K562 (cell line): ENCODE data around the gene TMEM63A. TPM values are rescaled to one million over a fixed set of nuclear protein-coding genes. Genes with fewer than 3 reads are reported as not detected.

ENCODE experiments used
- CBFA2T2 ChIP-seq: fragments of 450-650 bp; conservative IDR thresholded peaks from 2 replicates; pipeline ENCODE4 v1.6.1; 2017; ENCODE audit warnings: mild to moderate bottlenecking
- CHD4 ChIP-seq: fragments of 200-600 bp; sonication (generic); IDR thresholded peaks from 3 replicates; pipeline ENCODE4 v1.6.1; 2012; ENCODE audit warnings: low read depth, mild to moderate bottlenecking, mixed read lengths, low read length, inconsistent platforms; ENCODE audit not compliant: insufficient read depth, insufficient replicate concordance, poor library complexity, severe bottlenecking
- DDX20 ChIP-seq: fragments of 450-650 bp; IDR thresholded peaks from 2 replicates; pipeline ENCODE4 v1.6.1; 2016; ENCODE audit warnings: missing genetic modification characterization, low read depth, mild to moderate bottlenecking, missing compliant biosample characterization, moderate library complexity
- ELF1 ChIP-seq: fragments of 200-800 bp; sonication (Bioruptor generic); IDR thresholded peaks from 2 replicates; pipeline ENCODE4 v1.6.1; 2016; ENCODE audit warnings: missing genetic modification characterization, missing compliant biosample characterization
- KAT2B ChIP-seq: IDR thresholded peaks from one replicate; pipeline ENCODE4 v1.6.1; 2012; ENCODE audit warnings: low read depth, mild to moderate bottlenecking, control low read depth, inconsistent platforms, low read length, moderate library complexity
- KLF1 ChIP-seq: fragments of 450-650 bp; IDR thresholded peaks from 2 replicates; pipeline ENCODE4 v1.6.1; 2016; ENCODE audit warnings: missing genetic modification characterization, missing compliant biosample characterization
- NRF1 ChIP-seq, 2 experiments: fragments of 450-650 bp; IDR thresholded peaks in 1 of 2; conservative IDR thresholded peaks in 1 of 2; 2 replicates each; pipeline ENCODE4 v1.6.1; 2014; ENCODE audit warnings: mild to moderate bottlenecking in 2 of 2
- POLR2H ChIP-seq: IDR thresholded peaks from 2 replicates; pipeline ENCODE4 v1.6.1; 2016; ENCODE audit warnings: missing genetic modification characterization, low read depth, mild to moderate bottlenecking, control low read depth, missing compliant biosample characterization, moderate library complexity
- POLR3A ChIP-seq: IDR thresholded peaks from 2 replicates; pipeline ENCODE4 v1.6.1; 2011; ENCODE audit warnings: borderline replicate concordance, mild to moderate bottlenecking, moderate library complexity; ENCODE audit not compliant: insufficient read length, insufficient read depth; ENCODE audit errors: extremely low read depth
- PYGO2 ChIP-seq: fragments of 450-650 bp; IDR thresholded peaks from 2 replicates; pipeline ENCODE4 v1.6.1; 2016; ENCODE audit warnings: mild to moderate bottlenecking, missing genetic modification characterization, moderate library complexity, missing compliant biosample characterization
- SIRT6 ChIP-seq: IDR thresholded peaks from one replicate; pipeline ENCODE4 v1.6.1; 2012; ENCODE audit warnings: low read depth, mild to moderate bottlenecking, control low read depth, inconsistent platforms, low read length, moderate library complexity
- USF2 ChIP-seq: sonication (generic); formaldehyde crosslinking; IDR thresholded peaks from 2 replicates; pipeline ENCODE4 v1.5.0; 2020; ENCODE audit warnings: missing genetic modification reagents
- YBX1 ChIP-seq: fragments of 450-650 bp; IDR thresholded peaks from 2 replicates; pipeline ENCODE4 v1.7.1; 2016; ENCODE audit warnings: mild to moderate bottlenecking
- ZBTB17 ChIP-seq: fragments of 450-650 bp; formaldehyde crosslinking; IDR thresholded peaks from 2 replicates; pipeline ENCODE4 v1.4.0; 2020; ENCODE audit warnings: mild to moderate bottlenecking
- ZNF668 ChIP-seq: fragments of 250-450 bp; sonication (Bioruptor Pico); IDR thresholded peaks from 2 replicates; pipeline ENCODE4 v1.8.0; 2022; ENCODE audit warnings: mild to moderate bottlenecking, inconsistent platforms
- ZNF778 ChIP-seq: fragments of 450-650 bp; formaldehyde crosslinking; IDR thresholded peaks from 2 replicates; pipeline ENCODE4 v1.4.0; 2020; ENCODE audit warnings: mild to moderate bottlenecking, moderate library complexity
- ZZZ3 ChIP-seq: fragments of 450-650 bp; IDR thresholded peaks from 2 replicates; pipeline ENCODE4 v1.6.1; 2016; ENCODE audit warnings: antibody characterized with exemption, mild to moderate bottlenecking, moderate library complexity
- polyA plus RNA-seq, 8 experiments: library from polyadenylated mRNA; depleted of rRNA in 4 of 8; stranded (reverse) in 5 of 8; unstranded in 3 of 8; fragments of >200 nt; fragmentation: Nextera tagmentation in 2 of 8; fragmentation: Illumina TruSeq in 1 of 8; extraction: Ambion mirVana in 2 of 8; extraction: Trizol in 1 of 8; gene quantifications; 2 replicates each; pipeline versions ENCODE4 v1.2.1 to v1.2.3, GENCODE V29; 2011 to 2014; ENCODE audit warnings: inconsistent platforms in 1 of 8, missing spikeins in 1 of 8
- total RNA-seq, 7 experiments: library from RNA; depleted of rRNA in 6 of 7; stranded (reverse); fragments of >200 nt in 6 of 7; fragmentation: Illumina TruSeq in 2 of 7; extraction: Trizol in 2 of 7; gene quantifications; 2 replicates each; pipeline versions ENCODE4 v1.2.1 to v1.2.3, GENCODE V29; 2011 to 2021; ENCODE audit warnings: low replicate concordance in 1 of 7
- TF ChIP-seq, protein P1 (sequence below): sonication (generic); formaldehyde crosslinking; IDR thresholded peaks from 2 replicates; pipeline ENCODE4 v1.8.1; 2023; ENCODE audit warnings: mild to moderate bottlenecking, missing genetic modification reagents
- TF ChIP-seq, protein P2 (sequence below): IDR thresholded peaks from 2 replicates; pipeline ENCODE4 v1.6.1; 2012; ENCODE audit warnings: low read depth, low read length, improper control_type of control experiment, borderline replicate concordance

The TMEM63A gene
- total and polyA plus RNA-seq, 9 of the 15 experiments (the other 6 are each of a cell fraction or from before 2014, with no cell fraction given), result 2.0 to 54.6 (median 17.5) TPM

DNA sequence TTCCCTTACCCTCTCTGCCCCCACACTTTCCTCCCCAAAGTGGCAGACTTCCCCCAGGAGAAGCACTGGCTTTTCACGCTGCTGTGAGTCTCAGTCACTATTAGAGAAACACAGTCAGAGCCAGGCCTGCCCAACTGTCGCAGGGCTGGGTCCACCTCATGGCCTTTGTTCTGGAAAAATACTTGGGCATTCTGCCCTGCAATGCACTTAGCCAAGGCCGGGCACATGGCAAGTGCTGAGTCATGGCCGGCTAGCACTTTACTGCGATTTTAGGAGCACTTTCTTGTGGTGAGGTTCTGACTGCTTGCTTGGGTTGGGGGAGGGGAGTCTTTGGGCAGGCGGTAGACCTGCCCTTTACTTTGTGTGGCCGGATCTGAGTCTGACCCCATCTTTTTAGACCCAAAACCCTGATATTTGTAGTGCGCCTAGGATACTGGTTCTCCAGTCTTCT, 64.5 kb downstream of the TMEM63A start (continued):
- TF ChIP-seq, protein P1, sequence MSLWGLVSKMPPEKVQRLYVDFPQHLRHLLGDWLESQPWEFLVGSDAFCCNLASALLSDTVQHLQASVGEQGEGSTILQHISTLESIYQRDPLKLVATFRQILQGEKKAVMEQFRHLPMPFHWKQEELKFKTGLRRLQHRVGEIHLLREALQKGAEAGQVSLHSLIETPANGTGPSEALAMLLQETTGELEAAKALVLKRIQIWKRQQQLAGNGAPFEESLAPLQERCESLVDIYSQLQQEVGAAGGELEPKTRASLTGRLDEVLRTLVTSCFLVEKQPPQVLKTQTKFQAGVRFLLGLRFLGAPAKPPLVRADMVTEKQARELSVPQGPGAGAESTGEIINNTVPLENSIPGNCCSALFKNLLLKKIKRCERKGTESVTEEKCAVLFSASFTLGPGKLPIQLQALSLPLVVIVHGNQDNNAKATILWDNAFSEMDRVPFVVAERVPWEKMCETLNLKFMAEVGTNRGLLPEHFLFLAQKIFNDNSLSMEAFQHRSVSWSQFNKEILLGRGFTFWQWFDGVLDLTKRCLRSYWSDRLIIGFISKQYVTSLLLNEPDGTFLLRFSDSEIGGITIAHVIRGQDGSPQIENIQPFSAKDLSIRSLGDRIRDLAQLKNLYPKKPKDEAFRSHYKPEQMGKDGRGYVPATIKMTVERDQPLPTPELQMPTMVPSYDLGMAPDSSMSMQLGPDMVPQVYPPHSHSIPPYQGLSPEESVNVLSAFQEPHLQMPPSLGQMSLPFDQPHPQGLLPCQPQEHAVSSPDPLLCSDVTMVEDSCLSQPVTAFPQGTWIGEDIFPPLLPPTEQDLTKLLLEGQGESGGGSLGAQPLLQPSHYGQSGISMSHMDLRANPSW (CRISPR knock-in tag), result no peak
- no peak for TF ChIP-seq ZZZ3
- TF ChIP-seq CHD4, result no peak
- no peak for TF ChIP-seq KAT2B
- no peak for TF ChIP-seq ZNF668 (CRISPR knock-in tag)
- no peak for TF ChIP-seq CBFA2T2
- no peak for TF ChIP-seq DDX20
- no peak for TF ChIP-seq NRF1 (conservative IDR thresholded peaks at IDR 0.05 in 1 of 2, IDR thresholded peaks at IDR 0.05 in 1 of 2)
- no peak for TF ChIP-seq ZNF778
- no peak for TF ChIP-seq POLR3A
- TF ChIP-seq KLF1 (tag), result no peak
- no peak for TF ChIP-seq ELF1 (tag)
- TF ChIP-seq PYGO2 (tag), result no peak
- TF ChIP-seq SIRT6, result no peak
- 0 out of 2 replicates have a peak, but pooled peaks have one; percentile 44 for TF ChIP-seq ZBTB17 (CRISPR knock-in tag)
- no peak for TF ChIP-seq POLR2H (tag)
- TF ChIP-seq YBX1, result no peak
- TF ChIP-seq, protein P2, sequence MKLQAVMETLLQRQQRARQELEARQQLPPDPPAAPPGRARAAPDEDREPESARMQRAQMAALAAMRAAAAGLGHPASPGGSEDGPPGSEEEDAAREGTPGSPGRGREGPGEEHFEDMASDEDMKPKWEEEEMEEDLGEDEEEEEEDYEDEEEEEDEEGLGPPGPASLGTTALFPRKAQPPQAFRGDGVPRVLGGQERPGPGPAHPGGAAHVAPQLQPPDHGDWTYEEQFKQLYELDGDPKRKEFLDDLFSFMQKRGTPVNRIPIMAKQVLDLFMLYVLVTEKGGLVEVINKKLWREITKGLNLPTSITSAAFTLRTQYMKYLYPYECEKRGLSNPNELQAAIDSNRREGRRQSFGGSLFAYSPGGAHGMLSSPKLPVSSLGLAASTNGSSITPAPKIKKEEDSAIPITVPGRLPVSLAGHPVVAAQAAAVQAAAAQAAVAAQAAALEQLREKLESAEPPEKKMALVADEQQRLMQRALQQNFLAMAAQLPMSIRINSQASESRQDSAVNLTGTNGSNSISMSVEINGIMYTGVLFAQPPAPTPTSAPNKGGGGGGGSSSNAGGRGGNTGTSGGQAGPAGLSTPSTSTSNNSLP, result no peak
- no peak for TF ChIP-seq USF2 (CRISPR knock-in tag)
